Measurements from ENCODE around the gene MYO15B. TPM values are rescaled to one million over a fixed set of nuclear protein-coding genes. Genes with fewer than 3 reads are reported as not detected.
A peak's percentile ranks its signal among the peaks of the same experiment; 100 is the strongest.

The MYO15B gene
- 0.36 and 5.4 TPM in 2 replicates for total RNA-seq

DNA sequence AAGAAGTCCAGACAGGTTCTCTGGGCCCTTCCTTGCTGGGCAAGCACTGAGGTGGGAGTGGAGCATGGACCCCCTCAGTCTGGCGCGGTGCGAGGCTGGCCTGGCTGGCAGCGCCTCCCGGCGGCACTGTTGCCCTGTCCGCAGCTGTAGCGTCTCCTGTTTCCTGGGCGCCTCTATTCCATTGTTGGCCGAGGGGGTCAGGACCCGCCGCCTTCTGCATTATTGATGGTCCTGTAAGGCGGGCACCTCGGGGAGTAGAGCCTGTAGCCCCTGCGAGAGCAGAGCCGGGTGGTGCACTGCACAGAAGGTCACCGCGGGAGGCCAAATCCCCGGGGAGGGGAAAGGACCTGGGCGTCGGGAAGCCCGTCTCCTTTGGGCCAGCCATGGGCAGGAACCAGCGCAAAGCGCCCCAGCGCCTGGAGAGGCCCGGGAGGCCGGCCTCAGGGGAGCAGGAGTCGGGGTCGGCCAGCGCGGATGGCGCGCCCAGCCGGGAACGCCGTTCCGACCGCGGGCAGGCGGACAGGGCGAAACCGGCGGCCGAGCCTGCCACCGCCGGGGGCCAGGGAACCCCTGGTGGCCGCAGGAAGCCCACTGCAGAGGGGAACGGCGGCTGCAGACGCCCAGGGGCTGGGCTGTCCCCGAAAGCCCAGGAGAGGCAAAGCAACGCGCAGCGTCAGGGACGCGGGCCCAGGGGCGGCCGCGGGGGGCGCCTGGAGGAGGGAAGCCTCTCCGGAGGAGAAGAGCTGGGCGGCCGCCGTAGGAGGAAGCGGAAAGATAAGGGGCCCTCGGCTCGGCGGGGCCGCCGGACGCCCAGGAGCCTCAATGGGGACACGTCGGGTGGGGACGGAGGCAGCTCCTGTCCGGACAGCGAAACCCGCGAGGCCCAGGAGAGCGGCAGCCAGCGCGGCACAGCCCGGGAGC lies at the start of gene MYO15B:
Gene MYO15B, plus strand, starts transcription at position 126 of the 921 bp plus-strand sequence. Its CDS starts 258 bp downstream, at position 384.
- no peak within 1 kb of the TSS for H3K4me3 ChIP-seq (ENCODE audit: low read depth, low read length)
- DNase-seq (ENCODE audit: low read depth): no peak
- TF ChIP-seq, protein P1, sequence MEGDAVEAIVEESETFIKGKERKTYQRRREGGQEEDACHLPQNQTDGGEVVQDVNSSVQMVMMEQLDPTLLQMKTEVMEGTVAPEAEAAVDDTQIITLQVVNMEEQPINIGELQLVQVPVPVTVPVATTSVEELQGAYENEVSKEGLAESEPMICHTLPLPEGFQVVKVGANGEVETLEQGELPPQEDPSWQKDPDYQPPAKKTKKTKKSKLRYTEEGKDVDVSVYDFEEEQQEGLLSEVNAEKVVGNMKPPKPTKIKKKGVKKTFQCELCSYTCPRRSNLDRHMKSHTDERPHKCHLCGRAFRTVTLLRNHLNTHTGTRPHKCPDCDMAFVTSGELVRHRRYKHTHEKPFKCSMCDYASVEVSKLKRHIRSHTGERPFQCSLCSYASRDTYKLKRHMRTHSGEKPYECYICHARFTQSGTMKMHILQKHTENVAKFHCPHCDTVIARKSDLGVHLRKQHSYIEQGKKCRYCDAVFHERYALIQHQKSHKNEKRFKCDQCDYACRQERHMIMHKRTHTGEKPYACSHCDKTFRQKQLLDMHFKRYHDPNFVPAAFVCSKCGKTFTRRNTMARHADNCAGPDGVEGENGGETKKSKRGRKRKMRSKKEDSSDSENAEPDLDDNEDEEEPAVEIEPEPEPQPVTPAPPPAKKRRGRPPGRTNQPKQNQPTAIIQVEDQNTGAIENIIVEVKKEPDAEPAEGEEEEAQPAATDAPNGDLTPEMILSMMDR (conservative IDR thresholded peaks at IDR 0.05; ENCODE audit: low read depth, low read length): no peak

DNA sequence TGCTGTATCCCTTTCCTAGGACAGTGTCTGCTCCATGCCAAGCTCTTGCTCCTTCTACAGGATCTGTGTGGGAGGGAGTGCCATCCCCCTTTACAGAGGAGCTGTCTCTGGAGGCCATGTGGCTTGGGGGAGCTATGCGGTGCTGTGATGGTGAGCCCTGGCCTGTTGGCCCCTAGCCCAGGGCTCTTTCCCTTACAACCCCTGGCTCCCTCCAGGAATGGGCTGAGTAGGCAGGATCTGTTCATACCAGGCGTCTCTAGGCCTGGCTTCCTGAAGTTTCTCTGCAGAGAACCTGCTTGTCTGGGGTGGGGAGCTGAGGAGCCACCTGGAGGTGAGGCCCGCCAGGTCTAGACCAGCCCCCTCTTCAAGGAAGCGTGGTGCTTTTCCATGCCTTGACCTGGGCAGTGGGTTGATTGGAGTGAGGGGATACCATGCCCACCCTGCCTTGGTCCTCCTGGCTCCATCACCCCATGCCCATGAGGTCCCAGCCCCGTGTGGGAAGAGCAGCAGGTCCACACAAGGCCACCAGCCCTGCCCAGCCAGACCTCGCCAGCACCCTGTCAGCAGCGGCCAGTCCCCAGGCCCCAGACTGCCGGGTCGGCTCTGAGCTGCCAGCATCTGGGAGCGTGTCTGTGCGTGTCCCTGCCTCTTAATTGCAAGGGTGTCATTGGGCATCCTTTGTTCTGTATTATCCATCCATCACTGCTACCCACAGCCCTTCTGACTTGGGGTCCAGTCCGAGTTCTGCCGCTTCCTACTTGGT lies 47.5 kb upstream of the MYO15B start:
- no peak overlapping the region for H3K4me3 ChIP-seq (ENCODE audit: low read depth, low read length)
- TF ChIP-seq, protein P1 (conservative IDR thresholded peaks at IDR 0.05; ENCODE audit: low read depth, low read length): no peak
- no peak for DNase-seq (ENCODE audit: low read depth)

DNA sequence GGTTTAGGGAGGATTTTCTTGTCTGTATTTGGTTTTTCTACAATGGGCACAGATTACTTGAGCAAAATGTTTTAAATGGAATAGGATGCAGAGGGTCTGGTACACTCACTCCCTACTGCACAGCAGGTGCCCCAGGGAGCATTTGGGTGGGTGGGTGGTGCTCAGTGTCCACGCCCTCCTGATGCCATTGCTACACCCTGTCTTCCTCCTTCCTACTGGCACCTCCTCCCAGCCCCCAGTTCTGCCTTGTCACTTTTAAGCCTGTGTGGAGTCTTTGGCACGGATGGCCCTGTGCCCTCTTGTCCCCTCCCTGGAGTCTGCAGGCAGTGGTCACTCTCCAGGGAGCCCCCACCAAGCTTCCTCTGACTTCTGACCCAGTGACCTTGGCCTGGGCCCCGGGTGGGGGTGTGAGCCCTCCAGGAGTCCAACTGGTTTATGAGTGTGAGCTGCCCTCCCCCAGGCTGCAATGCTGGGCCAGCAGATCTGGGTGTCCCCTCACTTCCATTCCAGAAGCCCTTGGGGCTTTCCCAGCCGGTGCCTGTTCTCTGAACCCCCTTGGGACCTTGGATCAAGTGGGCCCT lies 46.6 kb upstream of the MYO15B start:
- no peak overlapping the region for H3K4me3 ChIP-seq (ENCODE audit: low read depth, low read length)
- TF ChIP-seq, protein P1 (conservative IDR thresholded peaks at IDR 0.05; ENCODE audit: low read depth, low read length): no peak
- DNase-seq (ENCODE audit: low read depth): no peak

DNA sequence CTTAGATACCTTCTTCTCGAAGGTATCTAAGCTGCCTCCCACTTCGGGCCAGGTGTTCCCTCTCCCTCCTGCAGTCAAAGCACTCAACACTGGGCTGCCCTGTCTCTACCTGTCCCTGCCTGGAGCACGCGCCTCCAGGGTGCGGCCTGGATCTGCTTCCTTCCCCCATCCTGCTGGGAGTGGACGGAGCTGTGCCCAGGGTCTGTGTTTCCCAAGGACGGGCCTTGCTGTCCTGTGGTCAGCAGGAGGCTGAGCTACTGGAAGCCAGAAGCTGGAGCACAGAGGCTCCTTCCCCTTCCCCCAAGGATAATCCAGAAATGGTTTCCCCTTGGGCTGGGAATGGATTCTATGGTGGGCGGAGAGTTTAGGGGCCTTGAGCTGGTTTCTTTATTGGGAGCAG lies 45.4 kb upstream of the MYO15B start:
- H3K4me3 ChIP-seq (ENCODE audit: low read depth, low read length): no peak overlapping the region
- DNase-seq (ENCODE audit: low read depth): no peak
- TF ChIP-seq, protein P1 (conservative IDR thresholded peaks at IDR 0.05; ENCODE audit: low read depth, low read length): no peak

DNA sequence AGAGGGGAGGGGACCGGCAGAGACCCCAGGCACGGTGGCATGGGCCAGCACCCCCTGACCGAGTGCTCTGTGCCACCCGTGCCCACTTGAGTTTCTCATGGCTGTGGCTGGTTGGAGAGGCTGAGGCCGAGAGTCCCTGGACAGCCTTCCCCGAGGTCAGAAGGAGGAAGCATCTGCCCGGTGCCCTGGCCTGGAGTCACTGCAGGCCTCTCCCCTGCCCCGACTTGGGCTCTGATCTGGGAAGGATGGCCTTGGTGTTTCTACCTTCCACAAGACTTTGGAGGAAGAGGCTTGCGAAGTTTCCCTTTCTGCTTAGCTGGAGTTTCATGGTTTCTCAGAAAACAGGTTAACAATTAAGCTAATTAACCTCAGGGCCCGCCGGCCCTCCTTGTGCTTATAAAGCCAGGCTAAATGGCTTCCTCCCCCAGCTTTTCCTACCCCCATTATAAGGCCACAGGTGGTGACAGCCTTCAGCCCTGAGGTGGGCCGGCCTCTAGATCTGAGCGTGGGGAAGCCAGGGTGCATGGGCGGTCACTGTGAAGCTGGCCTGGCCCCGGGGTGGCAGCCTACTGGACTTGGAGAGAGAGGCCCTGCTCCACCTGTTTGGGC lies 44.8 kb upstream of the MYO15B start:
- TF ChIP-seq, protein P1 (conservative IDR thresholded peaks at IDR 0.05; ENCODE audit: low read depth, low read length): no peak
- peak overlapping the region; percentile 15 for H3K4me3 ChIP-seq (ENCODE audit: low read depth, low read length)
- peak; percentile 10 for DNase-seq (ENCODE audit: low read depth)

DNA sequence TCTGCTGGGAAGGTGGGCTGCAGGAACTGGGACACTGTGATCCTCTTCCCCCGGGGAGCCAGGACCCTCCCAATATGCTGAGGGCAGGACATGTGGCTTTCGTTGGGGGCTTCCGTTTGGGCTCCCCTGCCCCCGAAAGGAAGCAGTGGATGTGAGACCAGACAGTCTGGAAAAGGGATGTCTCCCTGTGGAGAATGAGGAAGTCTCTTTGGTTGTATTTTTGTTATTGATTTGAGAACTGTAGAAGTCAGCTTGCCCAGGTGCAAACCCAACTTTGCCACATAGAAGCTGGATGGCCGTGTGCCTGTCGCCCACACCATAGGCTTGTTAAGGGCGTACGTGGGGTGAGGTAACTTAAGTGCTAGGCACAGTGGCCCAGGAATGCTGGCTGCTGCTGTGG lies 43.4 kb upstream of the MYO15B start:
- peak overlapping the region; percentile 15 for H3K4me3 ChIP-seq (ENCODE audit: low read depth, low read length)
- DNase-seq (ENCODE audit: low read depth): no peak
- TF ChIP-seq, protein P1 (conservative IDR thresholded peaks at IDR 0.05; ENCODE audit: low read depth, low read length): no peak

All from epithelial cell of proximal tubule (primary cell).